Activated CD4-positive, alpha-beta T cell treated with anti-CD3 and anti-CD28 coated beads for 36 hours (primary cell): ENCODE data around the gene PRKD1. TPM values are rescaled to one million over a fixed set of nuclear protein-coding genes. Genes with fewer than 3 reads are reported as not detected.

Source experiments
- ATAC-seq: fragments of 200-7000 bp; cut with Tn5 transposase; one replicate; pipeline ENCODE4 v1.10.0; 2021; ENCODE audit warnings: mild to moderate bottlenecking, moderate library complexity
- CTCF ChIA-PET: fragments of 350-600 bp; sonication (Branson Sonifier 250); formaldehyde crosslinking; loops from one replicate; lab custom pipeline; 2021; ENCODE audit warnings: antibody characterized with exemption; lab: Charles Lee
- POLR2A ChIA-PET: fragments of 350-600 bp; sonication (Branson Sonifier 250); formaldehyde crosslinking; loops from one replicate; lab custom pipeline; 2021; ENCODE audit warnings: antibody characterized with exemption, inconsistent platforms; lab: Charles Lee
- DNase-seq: peaks from one replicate; pipeline ENCODE4 v3.0.0-alpha.2; 2020
- H3K27ac Mint-ChIP-seq: one replicate; pipeline ENCODE4 v1.8.0; 2021; ENCODE audit warnings: mixed read lengths
- H3K27me3 Mint-ChIP-seq: one replicate; pipeline ENCODE4 v1.8.0; 2021; ENCODE audit warnings: mixed read lengths
- H3K36me3 Mint-ChIP-seq: one replicate; pipeline ENCODE4 v1.8.0; 2021; ENCODE audit warnings: low read depth, mixed read lengths
- H3K4me1 Mint-ChIP-seq: one replicate; pipeline ENCODE4 v1.8.0; 2021; ENCODE audit warnings: mixed read lengths
- H3K4me3 Mint-ChIP-seq: one replicate; pipeline ENCODE4 v1.8.0; 2021; ENCODE audit warnings: mild to moderate bottlenecking, moderate library complexity, mixed read lengths
- H3K9me3 Mint-ChIP-seq: one replicate; pipeline ENCODE4 v1.8.0; 2021; ENCODE audit warnings: low read depth, mixed read lengths
- intact Hi-C, 2 experiments: fragments of 100-400 bp; cut with DNase I in 1 of 2; cut with micrococcal nuclease in 1 of 2; formaldehyde crosslinking; loops; one replicate each; pipeline versions ENCODE4 v1.14.2 to v1.15.1; 2022 to 2024; cut with DNase I, micrococcal nuclease
- total RNA-seq, 2 experiments: library from RNA; stranded (reverse); gene quantifications; one replicate each; pipeline ENCODE4 v1.2.3, GENCODE V29; 2021

PRKD1 gene
- total RNA-seq, 2 experiments from 2014 or later: not detected

DNA sequence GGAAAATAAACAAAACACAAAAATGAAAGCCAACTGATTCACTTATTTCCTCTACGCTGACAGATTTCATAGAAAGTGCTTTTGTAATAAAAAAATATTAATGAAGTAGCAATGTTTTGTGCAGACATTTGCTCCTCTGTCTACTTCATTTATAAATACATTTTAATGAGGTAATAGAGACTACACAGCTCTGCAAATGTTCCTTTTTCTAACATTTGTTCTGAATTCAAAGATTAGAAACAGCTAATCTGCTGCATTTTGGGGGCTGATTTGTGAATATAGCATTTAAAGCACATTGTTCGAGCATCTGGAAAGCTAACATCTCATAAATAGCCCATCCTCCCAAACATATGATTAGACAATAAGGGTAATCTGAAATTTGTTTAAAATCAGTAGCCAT is 97.8 kb downstream of the PRKD1 start:
- CTCF ChIA-PET: no interaction called here
- H3K9me3 Mint-ChIP-seq: peaks cover 3% of the 10 kb centered on the region
- POLR2A ChIA-PET: no interaction called here
- no peak for ATAC-seq
- intact Hi-C loops: no loop called here
- H3K27ac Mint-ChIP-seq: no peak overlapping the region
- DNase-seq: no peak
- no peak overlapping the region for H3K4me3 Mint-ChIP-seq
- H3K27me3 Mint-ChIP-seq: no peaks in the 10 kb centered on the region
- H3K36me3 Mint-ChIP-seq: no peaks in the 10 kb centered on the region
- H3K4me1 Mint-ChIP-seq: no peaks in the 10 kb centered on the region

DNA sequence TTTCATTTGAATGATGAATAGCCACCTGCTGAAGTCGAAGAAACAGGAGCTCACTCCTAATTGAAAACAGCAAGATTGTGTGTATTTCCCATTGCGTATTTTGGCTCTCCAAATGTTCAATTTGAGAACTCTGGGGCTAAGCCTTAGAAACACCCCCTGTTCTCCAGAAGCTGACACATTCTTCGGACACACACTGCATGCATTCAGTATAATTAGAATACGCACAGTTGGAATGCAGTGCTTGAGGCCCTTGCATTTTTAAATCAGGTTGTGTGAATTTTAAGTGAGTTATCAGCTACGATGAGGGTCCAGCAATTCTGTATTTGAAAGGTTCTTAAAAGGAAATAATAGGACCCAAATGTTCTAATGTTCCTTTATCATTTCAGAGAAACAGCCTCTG is 103.8 kb downstream of the PRKD1 start:
- Mint-ChIP-seq H3K9me3 (peaks cover 3% of the 10 kb centered on the region), H3K27ac (no peak overlapping the region), H3K4me3 (no peak overlapping the region), H3K27me3 (no peaks in the 10 kb centered on the region), H3K4me1 (no peaks in the 10 kb centered on the region), H3K36me3 (no peaks in the 10 kb centered on the region)
- ChIA-PET CTCF (no interaction called here), POLR2A (no interaction called here)
- DNase-seq: no peak
- no peak for ATAC-seq
- intact Hi-C loops: no loop called here

DNA sequence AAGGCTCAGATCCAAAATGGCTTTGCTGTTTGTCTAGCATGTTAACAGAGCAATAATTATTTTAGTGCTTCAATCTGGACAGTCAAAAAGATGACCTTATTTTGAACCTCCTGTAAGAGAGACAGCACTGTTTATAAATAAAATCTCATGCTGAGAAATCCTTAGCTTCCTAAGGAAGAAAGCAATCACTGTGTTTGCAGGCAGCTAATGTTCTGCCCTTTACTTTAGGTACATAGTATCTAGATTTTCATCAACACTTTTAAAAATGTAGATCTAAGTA is 105.3 kb downstream of the PRKD1 start:
- peaks cover 3% of the 10 kb centered on the region for H3K9me3 Mint-ChIP-seq
- ATAC-seq (no peak), DNase-seq (no peak)
- no peaks in the 10 kb centered on the region for H3K27me3 Mint-ChIP-seq
- H3K36me3 Mint-ChIP-seq: no peaks in the 10 kb centered on the region
- CTCF ChIA-PET: no interaction called here
- H3K4me1 Mint-ChIP-seq: no peaks in the 10 kb centered on the region
- H3K27ac Mint-ChIP-seq: no peak overlapping the region
- POLR2A ChIA-PET: no interaction called here
- intact Hi-C loops: no loop called here
- H3K4me3 Mint-ChIP-seq: no peak overlapping the region

GRCh38 chr14:29821661-29822429 is 105.8 kb downstream of the PRKD1 start:
- no peaks in the 10 kb centered on the region for H3K27me3 Mint-ChIP-seq
- H3K9me3 Mint-ChIP-seq: peaks cover 3% of the 10 kb centered on the region
- ChIA-PET POLR2A (no interaction called here), CTCF (no interaction called here)
- H3K36me3 Mint-ChIP-seq: no peaks in the 10 kb centered on the region
- intact Hi-C loops: no loop called here
- no peak for DNase-seq
- H3K27ac Mint-ChIP-seq: no peak overlapping the region
- no peak overlapping the region for H3K4me3 Mint-ChIP-seq
- no peak for ATAC-seq
- H3K4me1 Mint-ChIP-seq: no peaks in the 10 kb centered on the region

- Mint-ChIP-seq H3K27ac (no peak overlapping the region), H3K9me3 (peaks cover 3% of the 10 kb centered on the region), H3K27me3 (no peaks in the 10 kb centered on the region), H3K4me3 (no peak overlapping the region), H3K4me1 (no peaks in the 10 kb centered on the region), H3K36me3 (no peaks in the 10 kb centered on the region)
- ChIA-PET CTCF (no interaction called here), POLR2A (no interaction called here)
- intact Hi-C loops: no loop called here
- ATAC-seq (no peak), DNase-seq (no peak)
Measured at GRCh38 chr14:29821242-29821641, 106.4 kb downstream of the PRKD1 start.

DNA sequence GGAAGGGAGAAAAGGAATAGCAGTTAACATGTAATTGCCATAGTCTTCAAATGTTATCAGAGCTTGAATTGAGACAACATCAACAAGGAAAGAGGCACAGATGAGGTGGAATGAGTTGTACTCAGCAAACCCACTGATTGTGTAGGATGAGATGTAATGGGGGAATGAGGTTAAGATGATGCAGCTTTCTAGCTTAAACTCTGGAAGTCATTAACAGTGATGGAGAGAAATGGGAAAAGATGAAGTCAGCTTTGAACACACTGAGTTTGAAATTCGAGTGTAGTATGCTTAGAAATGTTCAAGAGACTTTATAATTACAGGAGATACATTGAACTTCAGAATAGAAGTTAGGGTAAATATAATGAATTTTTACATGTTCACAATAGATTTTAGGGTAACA is 106.9 kb downstream of the PRKD1 start:
- H3K4me3 Mint-ChIP-seq: no peak overlapping the region
- ATAC-seq (no peak), DNase-seq (no peak)
- no peaks in the 10 kb centered on the region for H3K4me1 Mint-ChIP-seq
- no peaks in the 10 kb centered on the region for H3K27me3 Mint-ChIP-seq
- POLR2A ChIA-PET: no interaction called here
- H3K9me3 Mint-ChIP-seq: peaks cover 3% of the 10 kb centered on the region
- H3K27ac Mint-ChIP-seq: no peak overlapping the region
- no peaks in the 10 kb centered on the region for H3K36me3 Mint-ChIP-seq
- intact Hi-C loops: no loop called here
- CTCF ChIA-PET: no interaction called here

- H3K9me3 Mint-ChIP-seq: peaks cover 2% of the 10 kb centered on the region
- no peaks in the 10 kb centered on the region for H3K27me3 Mint-ChIP-seq
- no peak overlapping the region for H3K27ac Mint-ChIP-seq
- no peaks in the 10 kb centered on the region for H3K4me1 Mint-ChIP-seq
- no peak overlapping the region for H3K4me3 Mint-ChIP-seq
- no peak for ATAC-seq
- DNase-seq: no peak
- ChIA-PET CTCF (no interaction called here), POLR2A (no interaction called here)
- intact Hi-C loops: no loop called here
- H3K36me3 Mint-ChIP-seq: no peaks in the 10 kb centered on the region
Measured at GRCh38 chr14:29817767-29818405, 109.8 kb downstream of the PRKD1 start.

DNA sequence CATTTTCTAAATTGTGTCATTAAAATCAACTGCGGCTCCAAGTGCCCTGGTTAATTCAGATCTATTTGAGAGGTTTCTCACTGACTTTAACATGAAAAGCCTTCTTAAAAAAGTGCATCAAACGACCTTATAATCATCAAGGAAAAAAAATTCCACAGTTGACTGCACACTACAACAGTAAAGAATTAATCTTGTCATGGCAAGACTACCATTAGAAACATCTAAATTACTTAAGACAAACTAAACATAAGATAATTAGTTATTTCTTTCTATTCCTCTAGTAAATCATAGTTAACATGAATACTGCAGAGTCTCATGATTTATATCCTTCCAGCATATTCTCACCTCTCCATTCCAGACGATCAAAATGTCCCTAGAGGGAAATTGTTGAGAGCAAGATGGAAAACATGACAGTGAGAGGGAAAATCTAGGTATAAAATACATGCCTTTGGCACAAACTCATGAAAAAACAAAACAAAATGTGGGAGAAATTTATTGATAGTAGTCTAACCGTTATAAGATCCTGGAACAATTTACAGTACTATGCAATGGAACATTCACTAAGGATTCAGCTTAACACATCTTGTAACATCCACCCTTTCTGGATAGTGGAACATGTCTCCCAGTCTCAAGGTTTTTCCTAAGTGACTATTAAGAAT is 112.5 kb downstream of the PRKD1 start:
- ChIA-PET POLR2A (no interaction called here), CTCF (interaction anchor here (1.1 kb wide), 1 partner anchor 13 kb away, joined by 3 read pairs; no protein-coding TSS in a partner anchor)
- intact Hi-C loops: no loop called here
- no peak for DNase-seq
- peaks cover 2% of the 10 kb centered on the region for H3K9me3 Mint-ChIP-seq
- no peak for ATAC-seq
- H3K4me1 Mint-ChIP-seq: no peaks in the 10 kb centered on the region
- H3K4me3 Mint-ChIP-seq: no peak overlapping the region
- H3K36me3 Mint-ChIP-seq: no peaks in the 10 kb centered on the region
- no peak overlapping the region for H3K27ac Mint-ChIP-seq
- H3K27me3 Mint-ChIP-seq: no peaks in the 10 kb centered on the region

DNA sequence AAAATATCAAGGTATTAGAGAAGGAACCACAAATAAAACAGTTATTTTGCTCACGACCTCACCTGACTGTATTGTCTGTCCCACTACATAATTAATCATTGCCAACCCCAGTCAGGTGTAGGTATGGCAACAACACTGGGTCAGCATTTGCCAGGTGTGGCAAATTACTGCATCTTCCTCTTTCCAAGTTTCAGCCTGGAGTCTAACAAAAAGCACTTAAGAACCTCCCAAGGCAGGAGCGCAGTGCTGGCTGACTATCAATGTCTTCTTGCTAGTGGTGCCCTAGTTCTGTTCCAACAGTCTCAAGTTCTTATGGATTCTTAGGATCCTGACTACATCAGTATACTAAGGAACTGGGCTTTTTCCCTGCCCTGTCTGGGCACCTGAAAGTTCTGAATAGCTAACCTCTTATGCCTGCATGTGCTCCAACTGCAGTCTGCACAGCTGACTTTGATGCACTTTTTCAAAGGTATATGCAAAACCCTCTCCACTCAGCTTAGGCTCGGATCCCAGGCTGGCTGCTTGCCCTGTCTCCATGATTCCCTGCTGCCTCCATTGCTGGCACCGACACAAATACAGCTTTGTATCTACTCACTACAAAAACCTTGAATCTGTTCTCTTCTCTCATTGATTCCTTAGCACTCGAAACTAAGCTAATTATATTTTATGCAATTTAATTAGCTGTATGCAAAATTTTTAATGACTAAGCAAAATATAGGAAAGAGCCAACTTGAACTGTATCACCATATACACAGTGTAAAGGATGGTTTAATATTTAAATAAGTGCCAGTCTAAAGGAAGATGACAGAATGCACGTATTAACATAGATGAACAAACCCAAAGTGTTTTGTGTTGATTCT is 113.3 kb downstream of the PRKD1 start:
- H3K4me1 Mint-ChIP-seq: no peaks in the 10 kb centered on the region
- POLR2A ChIA-PET: no interaction called here
- CTCF ChIA-PET: no interaction called here
- intact Hi-C loops: no loop called here
- DNase-seq (no peak), ATAC-seq (no peak)
- no peak overlapping the region for H3K27ac Mint-ChIP-seq
- H3K9me3 Mint-ChIP-seq: peaks cover 2% of the 10 kb centered on the region
- no peaks in the 10 kb centered on the region for H3K36me3 Mint-ChIP-seq
- H3K4me3 Mint-ChIP-seq: no peak overlapping the region
- H3K27me3 Mint-ChIP-seq: no peaks in the 10 kb centered on the region

DNA sequence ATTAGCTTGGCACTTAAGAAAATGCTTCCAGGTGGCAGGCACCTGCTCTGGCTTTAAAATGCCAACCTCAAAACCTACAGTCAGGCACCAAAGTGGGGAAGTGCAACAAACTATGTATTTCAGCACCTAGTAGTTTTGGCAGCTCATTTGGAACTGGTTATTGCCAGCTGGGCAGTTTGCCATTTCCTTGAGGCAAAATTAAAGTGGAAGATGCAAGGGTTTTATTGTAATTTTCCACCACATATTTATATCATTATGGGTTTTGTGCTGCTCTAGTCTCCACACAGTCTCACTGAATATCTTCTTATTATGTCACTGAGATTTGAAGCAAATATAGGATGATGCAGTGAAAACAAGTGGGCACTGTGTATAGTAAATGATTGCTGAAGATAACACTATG is 117.0 kb downstream of the PRKD1 start:
- no peaks in the 10 kb centered on the region for H3K27me3 Mint-ChIP-seq
- CTCF ChIA-PET: no interaction called here
- no peak for DNase-seq
- intact Hi-C loops: no loop called here
- no peak for ATAC-seq
- no peak overlapping the region for H3K4me3 Mint-ChIP-seq
- H3K27ac Mint-ChIP-seq: no peak overlapping the region
- POLR2A ChIA-PET: no interaction called here
- H3K36me3 Mint-ChIP-seq: no peaks in the 10 kb centered on the region
- no peaks in the 10 kb centered on the region for H3K4me1 Mint-ChIP-seq
- peaks cover 11% of the 10 kb centered on the region for H3K9me3 Mint-ChIP-seq

GRCh38 chr14:29810064-29810463 is 117.6 kb downstream of the PRKD1 start:
- DNase-seq (no peak), ATAC-seq (no peak)
- no peaks in the 10 kb centered on the region for H3K36me3 Mint-ChIP-seq
- ChIA-PET POLR2A (no interaction called here), CTCF (no interaction called here)
- H3K9me3 Mint-ChIP-seq: peaks cover 12% of the 10 kb centered on the region
- no peaks in the 10 kb centered on the region for H3K27me3 Mint-ChIP-seq
- H3K27ac Mint-ChIP-seq: no peak overlapping the region
- intact Hi-C loops: no loop called here
- no peaks in the 10 kb centered on the region for H3K4me1 Mint-ChIP-seq
- H3K4me3 Mint-ChIP-seq: no peak overlapping the region
